Right cardiac atrium (tissue), 5 donors: ENCODE results near the gene DCHS2. TPM values are rescaled to one million over a fixed set of nuclear protein-coding genes. Genes with fewer than 3 reads are reported as not detected.

ENCODE experiments used
- ATAC-seq, 2 donors: fragments of 200-7000 bp; cut with Tn5 transposase; one replicate each; pipeline versions ENCODE4 v1.8.0 to v1.9.1; 2020; ENCODE audit warnings: moderate library complexity in 2 of 2, mild to moderate bottlenecking in 1 of 2
- DNase-seq, 3 donors: peaks; one replicate each; pipeline ENCODE4 v3.0.0-alpha.2; 2020
- H3K27ac ChIP-seq: one replicate; pipeline ENCODE4 v1.5.1; 2013; ENCODE audit warnings: mild to moderate bottlenecking, low read length, control low read depth, moderate library complexity
- H3K27me3 ChIP-seq: one replicate; pipeline ENCODE4 v1.6.1; 2013; ENCODE audit not compliant: control insufficient read depth, insufficient read depth
- H3K4me1 ChIP-seq: one replicate; pipeline ENCODE4 v1.6.1; 2013; ENCODE audit warnings: low read length; ENCODE audit not compliant: control insufficient read depth, insufficient read depth
- H3K4me3 ChIP-seq: one replicate; pipeline ENCODE4 v1.5.1; 2013; ENCODE audit warnings: low read length, control low read depth
- H3K9me3 ChIP-seq: one replicate; pipeline ENCODE4 v1.6.1; 2013; ENCODE audit warnings: low read length; ENCODE audit not compliant: control insufficient read depth
- WGBS: extraction: QIAGEN DNeasy Blood & Tissue Kit; methylation state at CpG from one replicate; pipeline ENCODE4 v1.1.7; 2013; 5-methylcytosine and 5-hydroxymethylcytosine counted together
- intact Hi-C, 4 donors: fragments of 100-400 bp; cut with DNase I; formaldehyde crosslinking; loops; one replicate each; pipeline versions ENCODE4 v1.11.0 to v1.14.0; 2022 to 2023
- polyA plus RNA-seq: library from polyadenylated mRNA; stranded (reverse); fragments of 200-250 nt; gene quantifications from one replicate; pipeline ENCODE4 v1.2.3, GENCODE V29; 2013
- total RNA-seq, 4 donors: library from RNA; stranded (reverse); fragmentation: NEBNext Ultra II Directional; extraction: Animal tissue kit (Norgen Biotek cat#: 25700); gene quantifications; one replicate each; pipeline ENCODE4 v1.2.1, GENCODE V29; 2021
- donor health status: healthy with polysubstance abuse.
- donor health status: DM: no; HTN: yes; CAD: no.
- donor health status: DM: no; HTN: no; CAD: no.
- donor health status: DM: no; HTN: yes; CAD: no; lungs with severe emphysema.
- donor health status: DM: yes; HTN: yes; CAD: no.

Gene DCHS2
- total and polyA plus RNA-seq, 5 donors, result not detected

DNA sequence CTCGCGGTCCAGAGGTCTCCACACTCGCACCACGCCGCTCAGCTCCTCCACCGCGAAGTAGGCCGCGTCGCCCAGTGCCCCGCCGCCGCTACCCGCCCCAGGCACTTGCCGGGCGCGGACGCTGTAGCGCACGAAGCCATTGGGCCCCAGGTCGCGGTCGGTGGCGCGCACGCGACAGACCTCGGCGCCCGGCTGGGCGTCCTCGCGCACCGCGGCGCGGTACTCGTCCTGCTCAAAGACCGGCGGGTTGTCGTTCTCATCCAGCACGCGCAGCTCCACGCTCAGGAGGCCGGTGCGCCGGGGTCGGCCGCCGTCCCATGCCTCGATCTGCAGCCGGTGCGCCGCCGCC lies 1.4 kb downstream of the DCHS2 start:
- 4% methylated on average over 55 of the region's 55 CpGs for whole genome bisulfite sequencing
- intact Hi-C loops, result no loop called here
- no peak overlapping the region for H3K4me3 ChIP-seq

DNA sequence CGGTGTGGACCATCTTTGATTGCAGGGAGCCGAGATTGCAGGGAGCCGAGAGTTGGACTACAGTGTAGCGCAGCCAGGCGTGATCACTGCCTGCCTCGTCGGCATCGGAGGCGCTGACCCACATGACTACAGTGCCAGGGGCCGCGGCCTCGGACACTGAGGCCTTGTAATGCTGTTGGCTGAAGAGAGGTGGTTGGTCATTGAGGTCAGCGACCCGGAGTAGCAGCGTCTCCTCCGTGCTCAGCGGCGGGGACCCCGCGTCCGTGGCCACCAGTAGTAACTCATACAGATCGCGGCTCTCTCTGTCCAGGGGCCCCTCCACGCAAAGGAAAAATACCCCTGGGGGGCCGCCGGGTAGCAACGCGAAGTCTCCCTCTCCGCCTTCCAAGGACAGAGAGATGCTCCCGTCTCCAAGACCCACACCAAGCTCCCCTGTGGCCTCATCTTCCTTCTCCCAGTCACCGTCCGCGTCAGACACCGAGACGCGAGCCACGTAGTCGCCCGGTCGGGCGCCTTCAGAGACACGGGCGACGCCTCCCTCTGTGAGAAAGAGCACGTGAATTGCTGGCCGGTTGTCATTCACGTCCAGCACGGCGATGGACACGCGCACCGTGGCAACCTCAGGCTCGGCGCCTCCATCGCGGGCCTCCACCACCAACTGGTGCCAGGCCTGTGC lies 1.9 kb downstream of the DCHS2 start:
- Histone ChIP-seq H3K4me3 (no peak overlapping the region), H3K4me1 (no peaks in the 10 kb centered on the region), H3K27ac (no peak overlapping the region), H3K9me3 (no peaks in the 10 kb centered on the region), H3K27me3 (no peaks in the 10 kb centered on the region)
- DNase-seq (no peak), ATAC-seq (no peak)
- WGBS, result 39% methylated on average over 56 of the region's 56 CpGs
- intact Hi-C loops, result no loop called here

More for the DNA sequence above, 1.4 kb downstream of the DCHS2 start:
- Histone ChIP-seq H3K4me1 (no peaks in the 10 kb centered on the region), H3K27ac (no peak overlapping the region), H3K9me3 (no peaks in the 10 kb centered on the region), H3K27me3 (no peaks in the 10 kb centered on the region)
- DNase-seq (peak in 1 of 3 donors; percentile 36), ATAC-seq (no peak)

DNA sequence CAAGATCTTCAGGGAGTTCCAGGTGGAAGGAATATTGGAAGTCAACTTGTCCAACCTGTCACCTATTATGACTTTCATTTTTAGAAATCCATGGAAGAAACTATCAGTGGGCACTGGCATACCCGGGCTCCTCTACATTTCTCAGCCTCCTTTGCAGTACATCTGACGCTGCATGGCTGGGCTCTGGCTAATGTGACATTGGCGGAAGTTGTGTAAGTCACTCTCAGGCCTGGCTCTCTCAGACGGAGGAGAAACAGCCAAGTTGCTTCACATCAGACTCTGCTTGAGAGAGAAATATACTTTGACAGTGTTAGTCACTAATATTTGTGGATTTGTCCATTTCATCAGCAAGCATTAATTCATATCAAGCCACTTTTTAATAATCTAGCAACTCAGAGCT lies 4.5 kb downstream of the DCHS2 start:
- ATAC-seq (no peak), DNase-seq (no peak)
- Histone ChIP-seq H3K4me1 (no peaks in the 10 kb centered on the region), H3K27me3 (no peaks in the 10 kb centered on the region), H3K4me3 (no peak overlapping the region), H3K27ac (no peak overlapping the region), H3K9me3 (no peaks in the 10 kb centered on the region)
- intact Hi-C loops, result no loop called here
- 78% methylated on average over 4 of the region's 4 CpGs for WGBS

DNA sequence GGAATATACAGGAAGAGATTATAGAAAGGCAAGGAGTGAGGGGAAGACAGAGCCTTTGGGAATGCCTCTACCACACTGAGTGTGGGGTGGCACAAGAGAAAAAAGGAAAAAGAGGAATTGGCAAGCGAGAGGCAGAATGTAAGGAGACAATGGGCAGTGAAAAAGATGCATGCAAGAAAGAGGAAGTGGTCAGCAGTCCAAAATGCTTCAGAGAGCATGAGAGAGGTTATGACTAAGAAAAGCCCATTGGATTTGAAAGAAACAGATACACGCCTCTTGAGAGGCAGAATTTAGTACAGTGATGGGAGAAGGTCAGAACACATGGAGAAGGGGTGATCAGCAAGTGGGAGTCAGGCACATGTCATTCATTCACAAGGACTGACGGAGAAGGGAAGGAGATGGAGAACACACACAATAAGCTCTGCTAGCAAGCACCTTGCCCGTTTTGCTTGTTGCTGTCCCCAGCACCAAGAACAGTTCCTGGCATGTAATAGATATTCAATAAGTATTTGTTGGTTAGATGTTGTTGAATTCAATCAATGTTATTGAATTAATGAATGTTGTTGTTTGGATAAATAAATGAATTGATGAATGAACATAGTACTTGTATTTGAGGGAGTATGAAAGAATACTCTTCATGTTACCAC lies 6.3 kb downstream of the DCHS2 start:
- WGBS, result 41% methylated on average over 4 of the region's 4 CpGs
- Histone ChIP-seq H3K4me3 (no peak overlapping the region), H3K27me3 (no peaks in the 10 kb centered on the region), H3K27ac (no peak overlapping the region), H3K9me3 (no peaks in the 10 kb centered on the region), H3K4me1 (no peaks in the 10 kb centered on the region)
- ATAC-seq, result no peak
- intact Hi-C loops, result no loop called here
- no peak for DNase-seq

DNA sequence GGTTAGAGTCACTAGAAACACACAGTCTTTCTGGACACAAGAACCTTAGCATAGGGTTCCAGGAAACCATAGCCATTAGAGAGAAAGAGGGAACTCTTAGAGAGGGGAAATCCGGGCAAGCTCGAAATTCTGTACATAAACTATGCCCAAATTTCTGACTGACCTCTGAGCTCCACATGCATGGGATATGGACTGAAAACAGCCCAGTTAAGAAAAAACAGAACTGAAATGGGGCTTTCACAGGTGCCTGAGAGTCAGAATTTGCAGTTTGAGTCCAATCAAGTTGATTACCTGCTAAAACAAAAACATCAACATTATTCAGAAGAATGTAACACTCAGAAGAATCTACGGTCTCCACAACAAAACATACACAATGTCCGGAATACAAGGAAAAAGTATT lies 13.1 kb downstream of the DCHS2 start:
- no peaks in the 10 kb centered on the region for H3K27me3 ChIP-seq
- WGBS, result 94% methylated on average over 4 of the region's 4 CpGs
- no peak overlapping the region for H3K4me3 ChIP-seq
- intact Hi-C loops, result no loop called here
- H3K4me1 ChIP-seq, result no peaks in the 10 kb centered on the region
- no peak for DNase-seq
- no peak for ATAC-seq
- H3K9me3 ChIP-seq, result no peaks in the 10 kb centered on the region
- H3K27ac ChIP-seq, result no peak overlapping the region

DNA sequence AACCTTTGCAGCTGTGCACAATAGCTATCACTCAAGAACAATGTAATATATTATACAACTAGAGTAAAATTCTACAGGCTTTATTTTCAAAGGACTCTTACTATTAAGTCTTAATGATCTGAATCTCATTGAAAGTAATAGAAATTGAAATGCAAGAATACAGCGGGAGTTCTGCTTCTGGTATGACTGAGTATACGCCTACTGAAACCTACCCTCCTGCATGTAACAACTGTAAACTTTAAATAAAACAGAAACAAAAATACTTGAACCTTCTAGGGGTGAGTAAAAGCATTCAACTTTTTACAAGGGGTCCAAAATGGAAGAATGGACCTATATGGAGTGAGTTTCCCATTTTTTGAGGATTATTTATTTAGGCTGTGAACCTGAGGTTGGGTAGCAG lies 13.5 kb downstream of the DCHS2 start:
- no peak for DNase-seq
- Histone ChIP-seq H3K27me3 (no peaks in the 10 kb centered on the region), H3K27ac (no peak overlapping the region), H3K9me3 (no peaks in the 10 kb centered on the region), H3K4me1 (no peaks in the 10 kb centered on the region), H3K4me3 (no peak overlapping the region)
- intact Hi-C loops, result no loop called here
- no peak for ATAC-seq
- 92% methylated on average over 2 of the region's 2 CpGs for WGBS

DNA sequence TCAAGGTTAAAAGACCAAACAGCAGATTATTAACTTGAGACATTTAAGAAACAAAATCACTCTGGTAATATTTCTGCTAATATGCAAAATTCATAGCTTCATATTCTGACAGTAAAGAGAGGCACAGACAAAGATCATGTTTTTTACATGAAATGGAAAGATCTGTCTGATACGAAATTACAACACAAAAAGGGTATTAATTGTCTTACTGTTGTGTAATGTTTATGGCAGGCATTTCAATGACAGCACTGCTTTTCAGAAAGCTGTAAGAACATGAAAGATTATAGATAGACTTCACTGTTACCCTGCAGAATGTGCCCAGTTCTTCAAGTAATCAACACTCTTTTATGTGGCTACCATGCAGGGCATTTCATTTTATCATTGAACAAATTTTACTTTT lies 15.4 kb downstream of the DCHS2 start:
- intact Hi-C loops, result no loop called here
- H3K27me3 ChIP-seq, result no peaks in the 10 kb centered on the region
- H3K4me1 ChIP-seq, result no peaks in the 10 kb centered on the region
- DNase-seq (no peak), ATAC-seq (no peak)
- 64% methylated on average over 1 of the region's 1 CpG for WGBS
- no peaks in the 10 kb centered on the region for H3K9me3 ChIP-seq
- no peak overlapping the region for H3K27ac ChIP-seq
- H3K4me3 ChIP-seq, result no peak overlapping the region

DNA sequence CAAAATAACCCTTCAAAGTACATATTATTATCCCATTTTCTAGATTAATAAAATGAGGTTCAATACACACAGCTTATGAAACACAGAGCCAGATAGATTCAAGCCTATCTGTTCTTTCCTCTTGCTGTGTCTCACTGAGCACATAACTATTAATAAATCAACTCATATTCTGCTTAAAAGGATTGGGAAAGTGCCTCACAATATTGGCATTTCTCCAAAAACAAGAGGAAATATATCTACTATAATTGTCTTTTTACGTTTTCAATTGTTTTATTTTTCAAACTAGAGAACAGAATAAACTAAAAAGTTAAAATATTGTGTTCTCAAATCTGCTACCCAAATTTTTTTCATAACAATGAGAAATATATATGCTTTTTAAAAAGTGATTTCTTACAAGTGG lies 15.8 kb downstream of the DCHS2 start:
- H3K4me3 ChIP-seq, result no peak overlapping the region
- DNase-seq (no peak), ATAC-seq (no peak)
- H3K27ac ChIP-seq, result no peak overlapping the region
- intact Hi-C loops, result no loop called here
- H3K4me1 ChIP-seq, result no peaks in the 10 kb centered on the region
- no peaks in the 10 kb centered on the region for H3K27me3 ChIP-seq
- H3K9me3 ChIP-seq, result no peaks in the 10 kb centered on the region
- WGBS, result 29% methylated on average over 1 of the region's 1 CpG

DNA sequence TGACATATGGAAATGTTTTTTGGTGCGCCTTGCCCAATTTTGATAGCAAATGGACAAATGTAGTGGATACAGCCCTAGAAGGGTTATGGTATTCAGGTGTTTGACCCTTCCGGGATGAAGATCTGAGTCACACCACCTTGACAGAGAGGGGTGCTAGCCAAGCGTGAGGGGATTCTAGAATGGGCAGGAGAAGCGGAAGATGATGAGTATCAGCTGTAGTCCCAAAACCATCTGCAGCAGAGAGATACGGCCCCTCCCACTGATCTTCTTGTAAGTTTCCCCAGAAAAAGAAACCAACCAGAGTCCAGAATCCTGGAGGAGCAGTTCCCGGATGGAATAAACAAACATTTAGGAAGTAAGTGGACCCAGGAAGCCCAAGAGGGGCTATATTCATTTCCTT lies 18.1 kb downstream of the DCHS2 start:
- ATAC-seq, result no peak
- Histone ChIP-seq H3K4me1 (no peaks in the 10 kb centered on the region), H3K4me3 (no peak overlapping the region), H3K9me3 (no peaks in the 10 kb centered on the region), H3K27me3 (no peaks in the 10 kb centered on the region), H3K27ac (no peak overlapping the region)
- WGBS, result 76% methylated on average over 6 of the region's 6 CpGs
- DNase-seq, result no peak
- intact Hi-C loops, result no loop called here

DNA sequence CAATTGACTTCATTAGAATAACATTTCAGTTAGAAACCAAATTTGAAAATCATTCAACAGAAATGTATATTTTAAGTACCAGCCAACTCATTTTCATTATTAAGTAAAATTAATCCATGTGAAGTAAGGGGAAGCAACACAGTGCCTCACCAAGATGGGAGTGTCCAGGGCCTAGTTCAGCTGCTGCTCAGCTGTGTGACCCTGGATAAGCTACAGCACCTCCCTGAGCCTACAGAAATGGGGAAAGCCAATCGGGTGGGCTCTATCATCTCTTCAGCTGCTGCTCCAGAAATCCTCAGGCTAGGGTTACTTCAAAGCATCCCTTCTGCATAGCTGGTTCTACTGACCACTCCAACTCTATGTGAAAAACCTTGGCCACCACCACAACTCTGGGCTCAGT lies 18.7 kb downstream of the DCHS2 start:
- DNase-seq (no peak), ATAC-seq (no peak)
- intact Hi-C loops, result no loop called here
- WGBS, result 89% methylated on average over 1 of the region's 1 CpG
- H3K27me3 ChIP-seq, result no peaks in the 10 kb centered on the region
- H3K27ac ChIP-seq, result no peak overlapping the region
- no peak overlapping the region for H3K4me3 ChIP-seq
- no peaks in the 10 kb centered on the region for H3K4me1 ChIP-seq
- H3K9me3 ChIP-seq, result no peaks in the 10 kb centered on the region

DNA sequence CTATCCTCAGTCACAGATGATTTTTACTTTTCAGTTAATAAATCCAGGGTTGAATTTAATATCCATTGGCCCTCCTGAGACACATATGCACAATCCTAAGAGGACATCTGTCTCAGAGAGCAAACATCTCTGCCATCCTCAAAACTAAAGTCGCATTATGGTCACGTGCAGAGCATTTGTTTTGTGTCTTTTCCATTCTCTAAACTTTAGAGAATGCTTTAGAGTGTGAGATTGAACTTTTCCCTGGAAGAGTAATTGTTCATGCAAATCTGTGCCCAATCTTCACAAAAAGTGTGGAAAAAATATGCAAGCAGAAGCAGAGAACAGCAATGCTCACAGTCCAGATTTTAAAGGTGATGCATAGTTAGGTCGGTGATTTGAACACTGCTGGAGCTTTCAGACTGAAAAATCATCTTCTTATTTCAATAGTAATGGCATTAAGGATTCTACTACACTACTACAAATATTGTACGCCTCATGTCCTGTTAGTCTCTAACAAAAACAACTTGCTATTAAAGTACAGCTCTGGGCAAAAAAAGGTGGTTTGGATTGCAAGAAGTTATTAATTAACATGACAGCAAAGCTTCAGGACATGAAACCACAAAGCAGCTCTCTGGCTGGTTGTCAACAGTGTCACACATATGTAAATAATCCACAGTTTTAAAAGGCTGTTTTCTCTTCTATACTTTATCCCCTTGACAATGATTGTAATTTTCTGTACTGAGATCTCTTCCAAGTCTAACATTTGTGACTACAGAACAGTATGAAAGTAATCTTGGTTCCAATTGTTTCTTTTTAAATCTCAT lies 19.9 kb downstream of the DCHS2 start:
- no peak for DNase-seq
- no peak for ATAC-seq
- H3K27me3 ChIP-seq, result no peaks in the 10 kb centered on the region
- 63% methylated on average over 4 of the region's 4 CpGs for WGBS
- no peaks in the 10 kb centered on the region for H3K4me1 ChIP-seq
- intact Hi-C loops, result no loop called here
- H3K27ac ChIP-seq, result no peak overlapping the region
- no peaks in the 10 kb centered on the region for H3K9me3 ChIP-seq
- no peak overlapping the region for H3K4me3 ChIP-seq
